ACHN (cell line): ENCODE data around the gene CORO7.
"Not testable (repeated sequence)": the region's sequence is repeated elsewhere in the genome, so short reads cannot be mapped to it uniquely, and the experiment has no call there.

Experiments used
- DNase-seq: peaks from one replicate; pipeline ENCODE4 v3.0.0-alpha.2; 2015
- in situ Hi-C: cut with HindIII; loops from 2 replicates; pipeline ENCODE4 v1.10.0; 2017; ENCODE audit warnings: low sequenced_read_pairs, low pct_ligation_motif_present, low pct_unique_long_range_greater_than_20kb

CORO7 gene

GRCh38 chr16:4333714-4334113 is 82.7 kb downstream of the CORO7 start:
- in situ Hi-C loops, DNase-seq: not testable (repeated sequence)

GRCh38 chr16:4333308-4333638 is 83.1 kb downstream of the CORO7 start:
- DNase-seq, result no peak
- in situ Hi-C loops, result no loop called here

- in situ Hi-C loops, result no loop called here
- DNase-seq, result no peak
Observed at GRCh38 chr16:4332623-4333307, 83.6 kb downstream of the CORO7 start.

- in situ Hi-C loops, result no loop called here
Observed at GRCh38 chr16:4332083-4332482, 84.3 kb downstream of the CORO7 start.

GRCh38 chr16:4330277-4330874 is 86.0 kb downstream of the CORO7 start:
- DNase-seq, result peak; percentile 73
- in situ Hi-C loops, result no loop called here

More at GRCh38 chr16:4332083-4332482, 84.3 kb downstream of the CORO7 start:
- DNase-seq, result no peak

GRCh38 chr16:4328782-4329775 is 87.3 kb downstream of the CORO7 start:
- no peak for DNase-seq
- in situ Hi-C loops, result no loop called here

- in situ Hi-C loops, result no loop called here
- no peak for DNase-seq
Observed at GRCh38 chr16:4328046-4328781, 88.2 kb downstream of the CORO7 start.

- DNase-seq, result no peak
- in situ Hi-C loops, result no loop called here
Observed at GRCh38 chr16:4327386-4328045, 88.9 kb downstream of the CORO7 start.

GRCh38 chr16:4325253-4325758 is 91.1 kb downstream of the CORO7 start:
- no peak for DNase-seq
- in situ Hi-C loops, result no loop called here

- no peak for DNase-seq
Observed at GRCh38 chr16:4324492-4325252, 91.7 kb downstream of the CORO7 start.

GRCh38 chr16:4323845-4324488 is 92.4 kb downstream of the CORO7 start:
- in situ Hi-C loops, result no loop called here
- DNase-seq, result peak; percentile 35

More at GRCh38 chr16:4324492-4325252, 91.7 kb downstream of the CORO7 start:
- in situ Hi-C loops, result no loop called here

- in situ Hi-C loops, result no loop called here
- DNase-seq, result no peak
Observed at GRCh38 chr16:4323071-4323844, 93.1 kb downstream of the CORO7 start.

GRCh38 chr16:4322121-4323052 is 94.0 kb downstream of the CORO7 start:
- DNase-seq, result no peak
- in situ Hi-C loops, result no loop called here

- no peak for DNase-seq
- in situ Hi-C loops, result no loop called here
Observed at GRCh38 chr16:4321286-4322120, 94.9 kb downstream of the CORO7 start.
